HEK293 (cell line): Measurements from ENCODE around the gene WDR70.

Experiments
- CTCF ChIA-PET: fragments of 350-600 bp; formaldehyde crosslinking; extraction: SDS; loops from one replicate; lab custom pipeline; 2021; ENCODE audit warnings: antibody characterized with exemption; lab: Yijun Ruan, JAX
- POLR2A ChIA-PET: fragments of 300-600 bp; formaldehyde crosslinking; extraction: SDS; loops from one replicate; lab custom pipeline; 2020; ENCODE audit warnings: antibody characterized with exemption, inconsistent platforms; lab: Yijun Ruan, JAX
- H3K27ac ChIP-seq: fragments of 200-500 bp; sonication (Bioruptor generic); 2 replicates; pipeline ENCODE4 v1.5.1; 2014; ENCODE audit warnings: low read depth, low read length, control low read depth, inconsistent platforms; ENCODE audit errors: extremely low read depth
- H3K36me3 ChIP-seq, 2 experiments: fragments of 200-500 bp in 1 of 2; sonication (Bioruptor generic) in 1 of 2; 1 replicate in 1 of 2; 2 replicates in 1 of 2; pipeline ENCODE4 v1.5.1; 2014 to 2017; ENCODE audit warnings: inconsistent platforms in 2 of 2, low read length in 2 of 2; ENCODE audit not compliant: control insufficient read depth in 2 of 2, insufficient read depth in 1 of 2
- H3K4me1 ChIP-seq: fragments of 200-500 bp; sonication (Bioruptor generic); 2 replicates; pipeline ENCODE4 v1.5.1; 2014; ENCODE audit warnings: mild to moderate bottlenecking, low read length, inconsistent platforms; ENCODE audit not compliant: control insufficient read depth, insufficient read depth
- H3K4me3 ChIP-seq: 2 replicates; pipeline ENCODE4 v1.5.1; 2011; ENCODE audit warnings: low read depth, mild to moderate bottlenecking, control low read depth, low read length, moderate library complexity
- H3K9me3 ChIP-seq: fragments of 200-500 bp; sonication (Bioruptor generic); 2 replicates; pipeline ENCODE4 v1.5.1; 2014; ENCODE audit warnings: low read depth, low read length, inconsistent platforms; ENCODE audit not compliant: control insufficient read depth, insufficient read depth
- HOXD13 ChIP-seq: sonication (generic); formaldehyde crosslinking; IDR thresholded peaks from 2 replicates; pipeline ENCODE4 v1.8.0; 2022; ENCODE audit warnings: missing genetic modification reagents, borderline replicate concordance
- SETDB1 ChIP-seq: IDR thresholded peaks from one replicate; pipeline ENCODE4 v1.6.1; 2017; ENCODE audit warnings: mild to moderate bottlenecking, low read length, moderate library complexity, mixed read lengths; ENCODE audit not compliant: insufficient read length
- TCF7L2 ChIP-seq: IDR thresholded peaks from 2 replicates; pipeline ENCODE4 v1.6.1; 2011; ENCODE audit warnings: low read depth, mild to moderate bottlenecking, inconsistent platforms, low read length, moderate library complexity, borderline replicate concordance
- ZBTB21 ChIP-seq: fragments of 450-650 bp; formaldehyde crosslinking; IDR thresholded peaks from 2 replicates; pipeline ENCODE4 v1.5.1; 2017; ENCODE audit warnings: missing biosample characterization, missing genetic modification characterization
- ZIC2 ChIP-seq: fragments of 450-650 bp; formaldehyde crosslinking; IDR thresholded peaks from 2 replicates; pipeline ENCODE4 v1.5.1; 2016; ENCODE audit warnings: missing biosample characterization, missing genetic modification characterization
- ZNF140 ChIP-seq: fragments of 450-650 bp; formaldehyde crosslinking; IDR thresholded peaks from 2 replicates; pipeline ENCODE4 v1.5.1; 2016; ENCODE audit warnings: missing biosample characterization, missing genetic modification characterization
- ZNF214 ChIP-seq: fragments of 450-650 bp; formaldehyde crosslinking; IDR thresholded peaks from 2 replicates; pipeline ENCODE4 v1.5.1; 2017; ENCODE audit warnings: missing biosample characterization, mild to moderate bottlenecking, missing genetic modification characterization, borderline replicate concordance
- ZNF248 ChIP-seq: fragments of 450-650 bp; formaldehyde crosslinking; IDR thresholded peaks from 2 replicates; pipeline ENCODE4 v1.5.1; 2017; ENCODE audit warnings: missing biosample characterization, missing genetic modification characterization
- ZNF311 ChIP-seq: fragments of 450-650 bp; formaldehyde crosslinking; IDR thresholded peaks from 2 replicates; pipeline ENCODE4 v1.5.1; 2017; ENCODE audit warnings: missing biosample characterization, missing genetic modification characterization, borderline replicate concordance
- ZNF341 ChIP-seq: fragments of 450-650 bp; formaldehyde crosslinking; IDR thresholded peaks from 2 replicates; pipeline ENCODE4; 2016; ENCODE audit warnings: low read depth, missing biosample characterization, missing genetic modification characterization
- ZNF394 ChIP-seq: fragments of 450-650 bp; formaldehyde crosslinking; IDR thresholded peaks from 2 replicates; pipeline ENCODE4 v1.5.1; 2016; ENCODE audit warnings: missing biosample characterization, missing genetic modification characterization, mild to moderate bottlenecking, moderate library complexity, borderline replicate concordance
- ZNF529 ChIP-seq: fragments of 450-650 bp; formaldehyde crosslinking; IDR thresholded peaks from 2 replicates; pipeline ENCODE4 v1.5.1; 2017; ENCODE audit warnings: missing genetic modification characterization, missing biosample characterization; ENCODE audit not compliant: insufficient replicate concordance
- ZNF610 ChIP-seq: fragments of 450-650 bp; formaldehyde crosslinking; IDR thresholded peaks from 2 replicates; pipeline ENCODE4 v1.5.1; 2016; ENCODE audit warnings: missing biosample characterization, missing genetic modification characterization, borderline replicate concordance
- ZNF624 ChIP-seq: fragments of 450-650 bp; formaldehyde crosslinking; IDR thresholded peaks from 2 replicates; pipeline ENCODE4 v1.5.1; 2017; ENCODE audit warnings: missing biosample characterization, missing genetic modification characterization
- ZNF830 ChIP-seq: fragments of 450-650 bp; IDR thresholded peaks from 2 replicates; pipeline ENCODE4 v1.5.0; 2018; ENCODE audit warnings: missing biosample characterization, missing genetic modification characterization, low read depth, mild to moderate bottlenecking, moderate library complexity
- TF ChIP-seq, protein P1 (sequence below): fragments of 450-650 bp; formaldehyde crosslinking; conservative IDR thresholded peaks from 2 replicates; pipeline ENCODE4 v1.5.1; 2016; ENCODE audit warnings: low read depth, missing biosample characterization, missing genetic modification characterization
- TF ChIP-seq, protein P2 (sequence below): fragments of 450-650 bp; formaldehyde crosslinking; IDR thresholded peaks from 2 replicates; pipeline ENCODE4 v1.5.1; 2017; ENCODE audit warnings: missing biosample characterization, missing genetic modification characterization
- TF ChIP-seq, protein P3 (sequence below): fragments of 450-650 bp; formaldehyde crosslinking; IDR thresholded peaks from 2 replicates; pipeline ENCODE4 v1.5.1; 2016; ENCODE audit warnings: missing biosample characterization, missing genetic modification characterization

The WDR70 gene

DNA sequence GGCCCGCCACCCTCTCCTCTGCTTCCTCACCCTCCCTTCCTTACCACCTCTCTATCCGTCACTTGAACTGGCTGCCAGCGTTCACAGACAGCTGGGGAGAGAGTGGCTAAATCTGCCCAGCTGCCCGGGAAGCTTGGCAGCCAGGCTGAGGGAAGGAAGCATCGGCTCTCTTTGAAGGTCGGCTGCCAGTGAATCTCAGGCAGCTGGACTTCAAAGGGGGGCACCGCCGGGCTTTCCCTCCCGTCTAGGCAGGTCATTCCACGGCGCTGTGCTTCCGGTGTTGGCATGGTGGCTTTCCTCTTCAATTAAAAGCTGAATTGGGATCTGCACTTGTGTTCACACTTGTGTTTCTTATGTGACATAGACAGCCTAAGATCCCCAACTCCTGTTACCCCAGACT is 286.8 kb downstream of the WDR70 start:
- CTCF ChIA-PET: no interaction called here
- TF ChIP-seq HOXD13 (CRISPR knock-in tag): no peak
- no peak for TF ChIP-seq ZNF341 (tag by site-specific recombination)
- TF ChIP-seq, protein P1, sequence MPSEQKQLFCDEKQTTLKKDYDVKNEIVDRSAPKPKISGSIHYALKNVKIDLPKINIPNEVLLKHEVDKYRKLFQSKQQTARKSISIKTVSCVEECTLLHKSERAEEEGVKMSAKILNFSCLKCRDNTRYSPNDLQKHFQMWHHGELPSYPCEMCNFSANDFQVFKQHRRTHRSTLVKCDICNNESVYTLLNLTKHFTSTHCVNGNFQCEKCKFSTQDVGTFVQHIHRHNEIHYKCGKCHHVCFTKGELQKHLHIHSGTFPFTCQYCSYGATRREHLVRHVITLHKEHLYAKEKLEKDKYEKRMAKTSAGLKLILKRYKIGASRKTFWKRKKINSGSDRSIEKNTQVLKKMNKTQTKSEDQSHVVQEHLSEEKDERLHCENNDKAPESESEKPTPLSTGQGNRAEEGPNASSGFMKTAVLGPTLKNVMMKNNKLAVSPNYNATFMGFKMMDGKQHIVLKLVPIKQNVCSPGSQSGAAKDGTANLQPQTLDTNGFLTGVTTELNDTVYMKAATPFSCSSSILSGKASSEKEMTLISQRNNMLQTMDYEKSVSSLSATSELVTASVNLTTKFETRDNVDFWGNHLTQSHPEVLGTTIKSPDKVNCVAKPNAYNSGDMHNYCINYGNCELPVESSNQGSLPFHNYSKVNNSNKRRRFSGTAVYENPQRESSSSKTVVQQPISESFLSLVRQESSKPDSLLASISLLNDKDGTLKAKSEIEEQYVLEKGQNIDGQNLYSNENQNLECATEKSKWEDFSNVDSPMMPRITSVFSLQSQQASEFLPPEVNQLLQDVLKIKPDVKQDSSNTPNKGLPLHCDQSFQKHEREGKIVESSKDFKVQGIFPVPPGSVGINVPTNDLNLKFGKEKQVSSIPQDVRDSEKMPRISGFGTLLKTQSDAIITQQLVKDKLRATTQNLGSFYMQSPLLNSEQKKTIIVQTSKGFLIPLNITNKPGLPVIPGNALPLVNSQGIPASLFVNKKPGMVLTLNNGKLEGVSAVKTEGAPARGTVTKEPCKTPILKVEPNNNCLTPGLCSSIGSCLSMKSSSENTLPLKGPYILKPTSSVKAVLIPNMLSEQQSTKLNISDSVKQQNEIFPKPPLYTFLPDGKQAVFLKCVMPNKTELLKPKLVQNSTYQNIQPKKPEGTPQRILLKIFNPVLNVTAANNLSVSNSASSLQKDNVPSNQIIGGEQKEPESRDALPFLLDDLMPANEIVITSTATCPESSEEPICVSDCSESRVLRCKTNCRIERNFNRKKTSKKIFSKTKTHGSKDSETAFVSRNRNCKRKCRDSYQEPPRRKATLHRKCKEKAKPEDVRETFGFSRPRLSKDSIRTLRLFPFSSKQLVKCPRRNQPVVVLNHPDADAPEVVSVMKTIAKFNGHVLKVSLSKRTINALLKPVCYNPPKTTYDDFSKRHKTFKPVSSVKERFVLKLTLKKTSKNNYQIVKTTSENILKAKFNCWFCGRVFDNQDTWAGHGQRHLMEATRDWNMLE: no peak
- TF ChIP-seq, protein P2, sequence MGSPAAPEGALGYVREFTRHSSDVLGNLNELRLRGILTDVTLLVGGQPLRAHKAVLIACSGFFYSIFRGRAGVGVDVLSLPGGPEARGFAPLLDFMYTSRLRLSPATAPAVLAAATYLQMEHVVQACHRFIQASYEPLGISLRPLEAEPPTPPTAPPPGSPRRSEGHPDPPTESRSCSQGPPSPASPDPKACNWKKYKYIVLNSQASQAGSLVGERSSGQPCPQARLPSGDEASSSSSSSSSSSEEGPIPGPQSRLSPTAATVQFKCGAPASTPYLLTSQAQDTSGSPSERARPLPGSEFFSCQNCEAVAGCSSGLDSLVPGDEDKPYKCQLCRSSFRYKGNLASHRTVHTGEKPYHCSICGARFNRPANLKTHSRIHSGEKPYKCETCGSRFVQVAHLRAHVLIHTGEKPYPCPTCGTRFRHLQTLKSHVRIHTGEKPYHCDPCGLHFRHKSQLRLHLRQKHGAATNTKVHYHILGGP (tag by site-specific recombination): no peak
- TF ChIP-seq, protein P3, sequence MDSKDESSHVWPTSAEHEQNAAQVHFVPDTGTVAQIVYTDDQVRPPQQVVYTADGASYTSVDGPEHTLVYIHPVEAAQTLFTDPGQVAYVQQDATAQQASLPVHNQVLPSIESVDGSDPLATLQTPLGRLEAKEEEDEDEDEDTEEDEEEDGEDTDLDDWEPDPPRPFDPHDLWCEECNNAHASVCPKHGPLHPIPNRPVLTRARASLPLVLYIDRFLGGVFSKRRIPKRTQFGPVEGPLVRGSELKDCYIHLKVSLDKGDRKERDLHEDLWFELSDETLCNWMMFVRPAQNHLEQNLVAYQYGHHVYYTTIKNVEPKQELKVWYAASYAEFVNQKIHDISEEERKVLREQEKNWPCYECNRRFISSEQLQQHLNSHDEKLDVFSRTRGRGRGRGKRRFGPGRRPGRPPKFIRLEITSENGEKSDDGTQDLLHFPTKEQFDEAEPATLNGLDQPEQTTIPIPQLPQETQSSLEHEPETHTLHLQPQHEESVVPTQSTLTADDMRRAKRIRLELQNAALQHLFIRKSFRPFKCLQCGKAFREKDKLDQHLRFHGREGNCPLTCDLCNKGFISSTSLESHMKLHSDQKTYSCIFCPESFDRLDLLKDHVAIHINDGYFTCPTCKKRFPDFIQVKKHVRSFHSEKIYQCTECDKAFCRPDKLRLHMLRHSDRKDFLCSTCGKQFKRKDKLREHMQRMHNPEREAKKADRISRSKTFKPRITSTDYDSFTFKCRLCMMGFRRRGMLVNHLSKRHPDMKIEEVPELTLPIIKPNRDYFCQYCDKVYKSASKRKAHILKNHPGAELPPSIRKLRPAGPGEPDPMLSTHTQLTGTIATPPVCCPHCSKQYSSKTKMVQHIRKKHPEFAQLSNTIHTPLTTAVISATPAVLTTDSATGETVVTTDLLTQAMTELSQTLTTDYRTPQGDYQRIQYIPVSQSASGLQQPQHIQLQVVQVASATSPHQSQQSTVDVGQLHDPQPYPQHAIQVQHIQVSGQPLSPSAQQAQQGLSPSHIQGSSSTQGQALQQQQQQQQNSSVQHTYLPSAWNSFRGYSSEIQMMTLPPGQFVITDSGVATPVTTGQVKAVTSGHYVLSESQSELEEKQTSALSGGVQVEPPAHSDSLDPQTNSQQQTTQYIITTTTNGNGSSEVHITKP (tag by site-specific recombination): no peak
- no peak for TF ChIP-seq ZNF248 (tag by site-specific recombination)
- no peak for TF ChIP-seq SETDB1
- TF ChIP-seq ZNF140 (tag by site-specific recombination): no peak
- TF ChIP-seq TCF7L2: no peak
- TF ChIP-seq ZNF529 (tag by site-specific recombination): no peak
- no peak for TF ChIP-seq ZNF830 (tag by site-specific recombination)
- TF ChIP-seq ZIC2 (tag by site-specific recombination): no peak
- no peak for TF ChIP-seq ZNF311 (tag by site-specific recombination)
- TF ChIP-seq ZNF214 (tag by site-specific recombination): no peak
- TF ChIP-seq, all 188 proteins: peak for 0
- Histone ChIP-seq H3K4me1 (peaks cover 15% of the 10 kb centered on the region), H3K9me3 (no peaks in the 10 kb centered on the region), H3K36me3 (no peaks in the 10 kb centered on the region), H3K4me3 (no peak overlapping the region), H3K27ac (no peak overlapping the region)
- POLR2A ChIA-PET: no interaction called here

DNA sequence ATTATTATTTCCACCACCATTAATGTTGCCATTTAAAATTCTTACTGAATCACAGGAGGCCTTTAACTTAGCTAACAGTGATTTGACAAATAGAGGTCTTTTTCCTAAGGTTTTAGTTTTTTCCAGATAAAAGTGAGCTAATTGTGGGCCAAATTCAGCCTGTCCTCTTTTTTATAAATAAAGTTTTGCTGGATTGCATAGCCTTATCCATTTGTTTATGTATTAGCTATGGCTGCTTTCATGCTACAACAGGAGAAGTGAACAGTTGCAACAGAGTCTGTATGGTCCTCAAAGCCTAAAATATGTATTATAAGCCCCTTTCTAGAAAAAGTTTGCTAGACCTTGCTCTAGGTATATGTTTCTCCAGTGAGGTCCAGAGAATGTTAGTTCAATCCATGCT is 288.3 kb downstream of the WDR70 start:
- H3K27ac ChIP-seq: no peak overlapping the region
- no peak overlapping the region for H3K4me3 ChIP-seq
- ChIA-PET CTCF (interaction anchor here (0.6 kb wide), 2 partner anchors 174 to 468 kb away, joined by 3 to 5 read pairs; no protein-coding TSS in a partner anchor), POLR2A (no interaction called here)
- no peaks in the 10 kb centered on the region for H3K36me3 ChIP-seq
- peaks cover 12% of the 10 kb centered on the region for H3K4me1 ChIP-seq
- TF ChIP-seq ZNF394 (tag by site-specific recombination): no peak
- TF ChIP-seq ZNF610 (tag by site-specific recombination): no peak
- no peak for TF ChIP-seq ZNF341 (tag by site-specific recombination)
- no peak for TF ChIP-seq ZBTB21
- TF ChIP-seq, protein P2 (tag by site-specific recombination): no peak
- TF ChIP-seq ZNF624 (tag by site-specific recombination): no peak
- H3K9me3 ChIP-seq: no peaks in the 10 kb centered on the region
